SU-DHL-6 (cell line): ENCODE results near the gene MYL6B.
A peak's percentile ranks its signal among the peaks of the same experiment; 100 is the strongest.

ENCODE experiments used
- H2AFZ ChIP-seq: fragments of 200-600 bp; sonication (generic); 2 replicates; pipeline ENCODE4 v1.6.1; 2014; ENCODE audit warnings: low read depth, mild to moderate bottlenecking, moderate library complexity, mixed read lengths, antibody characterized with exemption, low read length; ENCODE audit not compliant: severe bottlenecking
- H3F3A ChIP-seq: fragments of 200-600 bp; shearing (Covaris generic); 2 replicates; pipeline ENCODE4 v1.6.0; 2016; ENCODE audit warnings: antibody characterized with exemption, mild to moderate bottlenecking; ENCODE audit not compliant: insufficient read depth
- H3K27ac ChIP-seq: fragments of 200-600 bp; sonication (generic); 2 replicates; pipeline ENCODE4 v1.5.1; 2016; ENCODE audit warnings: low read depth, mild to moderate bottlenecking, low read length, moderate library complexity, mixed read lengths
- H3K27me3 ChIP-seq: fragments of 200-600 bp; sonication (generic), shearing (Covaris generic); 2 replicates; pipeline ENCODE4 v1.6.0; 2014; ENCODE audit warnings: mild to moderate bottlenecking, low read length
- H3K36me3 ChIP-seq: fragments of 200-600 bp; sonication (generic); 2 replicates; pipeline ENCODE4 v1.6.1; 2014; ENCODE audit warnings: mild to moderate bottlenecking, low read length, mixed read lengths
- H3K4me2 ChIP-seq: fragments of 300-600, 200-600 bp; shearing (Covaris generic), sonication (generic); 2 replicates; pipeline ENCODE4 v1.6.0; 2014; ENCODE audit warnings: low read length, low read depth, mild to moderate bottlenecking; ENCODE audit not compliant: poor library complexity, severe bottlenecking
- H3K4me3 ChIP-seq: fragments of 200-600 bp; sonication (generic); 2 replicates; pipeline ENCODE4 v1.5.1; 2014; ENCODE audit warnings: antibody characterized with exemption, low read length, mild to moderate bottlenecking, mixed read lengths; ENCODE audit not compliant: insufficient read depth, poor library complexity, severe bottlenecking
- H3K79me2 ChIP-seq: fragments of 200-600 bp; sonication (generic); 2 replicates; pipeline ENCODE4 v1.6.1; 2014; ENCODE audit warnings: mild to moderate bottlenecking, low read length, moderate library complexity; ENCODE audit not compliant: insufficient read depth
- H3K9ac ChIP-seq: fragments of 200-600 bp; sonication (generic); 2 replicates; pipeline ENCODE4 v1.7.0; 2014; ENCODE audit warnings: mild to moderate bottlenecking, low read length
- H3K9me2 ChIP-seq: fragments of 200-600 bp; sonication (generic); replicated peaks from 2 replicates; pipeline ENCODE4 v1.6.1; 2014; ENCODE audit warnings: low read length; ENCODE audit not compliant: insufficient read depth
- H3K9me3 ChIP-seq: fragments of 200-600 bp; sonication (generic); 2 replicates; pipeline ENCODE4 v1.6.1; 2014; ENCODE audit warnings: low read length, mixed read lengths; ENCODE audit not compliant: insufficient read depth
- H4K20me1 ChIP-seq: fragments of 200-600 bp; sonication (generic); 2 replicates; pipeline ENCODE4 v1.6.1; 2014; ENCODE audit warnings: low read depth, mild to moderate bottlenecking, antibody characterized with exemption, low read length, moderate library complexity, mixed read lengths
- EZH2phosphoT487 ChIP-seq: fragments of 200-600 bp; sonication (generic), shearing (Covaris generic); conservative IDR thresholded peaks from 2 replicates; pipeline ENCODE4 v1.6.1; 2018; ENCODE audit warnings: mild to moderate bottlenecking, antibody characterized with exemption, low read length, moderate library complexity, mixed read lengths
- TF ChIP-seq, protein P1 (sequence below): fragments of 200-600 bp; sonication (generic); IDR thresholded peaks from one replicate; pipeline ENCODE4 v1.5.1; 2017; ENCODE audit warnings: antibody characterized with exemption, mild to moderate bottlenecking, low read length, moderate library complexity; ENCODE audit not compliant: insufficient read depth, poor library complexity, severe bottlenecking

Gene MYL6B

DNA sequence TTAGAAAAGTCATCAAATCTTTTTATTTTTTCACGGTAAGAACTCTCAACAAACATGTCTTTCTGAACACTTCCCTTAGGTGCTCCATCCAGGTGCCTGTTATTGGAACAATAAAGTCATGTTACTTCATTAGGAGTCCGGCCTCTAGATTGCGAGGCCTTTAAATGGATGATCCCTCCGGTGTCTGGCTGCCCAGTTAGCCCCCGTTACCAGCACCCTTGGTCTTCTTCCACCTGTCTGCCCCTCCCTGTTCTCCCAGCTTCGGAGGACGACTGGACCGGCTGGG is 48.6 kb upstream of the MYL6B start:
- no peaks in the 10 kb centered on the region for H3K9me2 ChIP-seq
- peaks cover 18% of the 10 kb centered on the region for H3F3A ChIP-seq
- H3K27ac ChIP-seq = peak overlapping the region; percentile 72
- peaks cover 40% of the 10 kb centered on the region for H3K79me2 ChIP-seq
- H2AFZ ChIP-seq = peak overlapping the region; percentile 95
- H3K9me3 ChIP-seq = no peaks in the 10 kb centered on the region
- H3K4me2 ChIP-seq = peak overlapping the region; percentile 84
- H3K27me3 ChIP-seq = no peaks in the 10 kb centered on the region
- H3K4me3 ChIP-seq = peak overlapping the region; percentile 86
- peak overlapping the region; percentile 100 for H3K9ac ChIP-seq
- H3K36me3 ChIP-seq = peaks cover 22% of the 10 kb centered on the region
- H4K20me1 ChIP-seq = peaks cover 9% of the 10 kb centered on the region; the same call in 1 of the 2 replicates
- TF ChIP-seq EZH2phosphoT487 = no peak
- TF ChIP-seq, protein P1, sequence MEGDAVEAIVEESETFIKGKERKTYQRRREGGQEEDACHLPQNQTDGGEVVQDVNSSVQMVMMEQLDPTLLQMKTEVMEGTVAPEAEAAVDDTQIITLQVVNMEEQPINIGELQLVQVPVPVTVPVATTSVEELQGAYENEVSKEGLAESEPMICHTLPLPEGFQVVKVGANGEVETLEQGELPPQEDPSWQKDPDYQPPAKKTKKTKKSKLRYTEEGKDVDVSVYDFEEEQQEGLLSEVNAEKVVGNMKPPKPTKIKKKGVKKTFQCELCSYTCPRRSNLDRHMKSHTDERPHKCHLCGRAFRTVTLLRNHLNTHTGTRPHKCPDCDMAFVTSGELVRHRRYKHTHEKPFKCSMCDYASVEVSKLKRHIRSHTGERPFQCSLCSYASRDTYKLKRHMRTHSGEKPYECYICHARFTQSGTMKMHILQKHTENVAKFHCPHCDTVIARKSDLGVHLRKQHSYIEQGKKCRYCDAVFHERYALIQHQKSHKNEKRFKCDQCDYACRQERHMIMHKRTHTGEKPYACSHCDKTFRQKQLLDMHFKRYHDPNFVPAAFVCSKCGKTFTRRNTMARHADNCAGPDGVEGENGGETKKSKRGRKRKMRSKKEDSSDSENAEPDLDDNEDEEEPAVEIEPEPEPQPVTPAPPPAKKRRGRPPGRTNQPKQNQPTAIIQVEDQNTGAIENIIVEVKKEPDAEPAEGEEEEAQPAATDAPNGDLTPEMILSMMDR = no peak

DNA sequence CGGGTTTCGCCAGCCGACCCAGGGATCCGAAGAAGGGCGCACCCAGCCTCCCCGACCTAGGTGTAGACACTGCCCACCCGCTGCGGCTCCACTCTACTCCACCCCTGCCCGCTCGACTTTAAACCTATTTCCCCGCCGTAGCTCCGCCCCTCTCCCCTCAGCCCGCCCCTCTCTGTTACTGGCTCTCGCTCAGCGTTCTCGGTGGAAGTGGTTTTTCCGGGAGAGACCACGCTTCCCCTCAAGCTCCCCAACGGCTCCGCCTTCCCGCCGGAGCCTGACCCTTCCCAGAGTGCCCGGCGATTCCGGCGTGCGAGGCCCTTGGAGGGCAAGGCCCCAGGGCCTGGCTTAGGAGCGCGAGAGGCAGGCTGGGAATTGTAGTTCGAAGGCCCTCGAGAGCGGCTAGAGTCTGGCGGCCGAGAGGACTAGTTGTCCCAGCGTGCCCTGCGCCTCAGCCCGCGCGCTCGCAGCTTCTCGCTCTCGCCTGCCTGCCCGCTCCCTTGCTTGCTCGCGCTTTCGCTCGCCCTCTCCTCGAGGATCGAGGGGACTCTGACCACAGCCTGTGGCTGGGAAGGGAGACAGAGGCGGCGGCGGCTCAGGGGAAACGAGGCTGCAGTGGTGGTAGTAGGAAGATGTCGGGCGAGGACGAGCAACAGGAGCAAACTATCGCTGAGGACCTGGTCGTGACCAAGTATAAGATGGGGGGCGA is 48.1 kb upstream of the MYL6B start, which contains the start of gene PA2G4:
Gene PA2G4 (plus strand): TSS at position 451 of the 706 bp plus-strand sequence. CDS start 179 bp downstream, at position 630.
- peaks cover 18% of the 10 kb centered on the region for H3F3A ChIP-seq
- H3K27me3 ChIP-seq = no peaks in the 10 kb centered on the region
- H3K27ac ChIP-seq = peak within 1 kb of the TSS; percentile 72
- peak within 1 kb of the TSS; percentile 86 for H3K4me3 ChIP-seq
- H2AFZ ChIP-seq = peak within 1 kb of the TSS; percentile 95
- no peak for TF ChIP-seq EZH2phosphoT487
- TF ChIP-seq, protein P1 = no peak
- H4K20me1 ChIP-seq = peaks cover 9% of the 10 kb centered on the region; the same call in 1 of the 2 replicates
- H3K9ac ChIP-seq = peak within 1 kb of the TSS; percentile 100
- H3K9me2 ChIP-seq = no peaks in the 10 kb centered on the region
- H3K4me2 ChIP-seq = peak within 1 kb of the TSS; percentile 84
- peaks cover 22% of the 10 kb centered on the region for H3K36me3 ChIP-seq
- no peaks in the 10 kb centered on the region for H3K9me3 ChIP-seq
- H3K79me2 ChIP-seq = peaks cover 40% of the 10 kb centered on the region

DNA sequence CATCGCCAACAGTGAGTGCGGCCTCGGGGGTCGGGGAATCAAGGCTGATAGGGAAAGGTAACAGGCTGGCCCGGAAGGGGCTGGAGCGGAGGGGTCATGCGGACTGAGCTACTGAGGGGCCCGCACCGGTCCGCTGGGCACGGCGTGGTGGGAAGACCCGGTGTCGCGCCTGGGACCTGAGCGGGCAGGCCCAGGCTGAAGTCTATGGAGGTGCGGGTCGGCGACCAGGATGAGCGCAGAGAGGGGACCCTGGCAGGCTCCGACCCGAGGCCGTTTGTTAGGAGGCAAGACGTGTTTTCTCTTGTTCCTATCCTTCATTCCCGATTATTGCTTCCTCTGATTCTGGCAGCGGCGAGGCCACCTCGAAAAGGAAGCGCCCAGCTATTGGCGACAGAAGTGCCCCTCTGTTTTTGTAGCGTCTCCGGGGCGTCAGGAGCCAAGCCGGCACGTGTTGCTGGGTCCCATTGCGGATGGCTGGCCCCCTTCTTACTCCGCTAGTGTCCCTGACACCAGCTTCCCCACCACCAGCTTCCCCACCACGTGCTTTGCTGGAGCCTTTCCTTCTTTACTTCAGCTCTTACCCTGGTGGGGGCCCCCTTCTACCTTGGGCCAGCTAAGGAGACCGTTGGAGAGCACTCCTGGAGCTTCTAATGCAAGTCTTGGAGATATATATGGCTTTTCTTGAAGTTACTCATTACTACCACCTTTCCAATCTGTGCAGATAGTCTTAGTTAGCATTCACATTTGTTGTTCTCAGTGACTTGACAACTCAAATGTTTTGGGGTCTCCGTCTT is 47.4 kb upstream of the MYL6B start:
- Histone ChIP-seq H3K27ac (peak overlapping the region; percentile 72), H3K9me2 (no peaks in the 10 kb centered on the region), H3K36me3 (peaks cover 22% of the 10 kb centered on the region), H3F3A (peaks cover 22% of the 10 kb centered on the region), H2AFZ (no peak overlapping the region), H3K4me2 (peak overlapping the region; percentile 84), H3K9me3 (no peaks in the 10 kb centered on the region), H3K9ac (peak overlapping the region; percentile 100), H4K20me1 (peaks cover 9% of the 10 kb centered on the region; the same call in 1 of the 2 replicates), H3K27me3 (no peaks in the 10 kb centered on the region), H3K79me2 (peaks cover 40% of the 10 kb centered on the region), H3K4me3 (peak overlapping the region; percentile 86)
- TF ChIP-seq, protein P1 = no peak
- TF ChIP-seq EZH2phosphoT487 = no peak
